ENCODE measurements around the gene SNX32.

SNX32 gene

GRCh38 chr11:65858681-65859087 lies 24.9 kb downstream of the SNX32 start:
- Histone ChIP-seq H2AFZ (ENCODE audit: low read length) (peak overlapping the region; percentile 90), H3F3A (ENCODE audit: insufficient read depth, low read length) (peaks cover 53% of the 10 kb centered on the region), H3K27me3 (replicated peaks; ENCODE audit: insufficient read depth, low read length) (no peaks in the 10 kb centered on the region), H3K36me3 (replicated peaks; ENCODE audit: insufficient read depth, low read length) (peaks cover 29% of the 10 kb centered on the region), H3K4me1 (ENCODE audit: low read length) (peaks cover 16% of the 10 kb centered on the region), H3K27ac (ENCODE audit: low read length) (peak overlapping the region; percentile 86; the same call in 1 of the 2 replicates), H3K79me2 (ENCODE audit: low read length) (peaks cover 70% of the 10 kb centered on the region), H3K9me3 (replicated peaks; ENCODE audit: insufficient read depth, low read length) (no peaks in the 10 kb centered on the region), H4K20me1 (ENCODE audit: insufficient read depth, low read length) (peaks cover 28% of the 10 kb centered on the region), H3K4me2 (ENCODE audit: low read depth, low read length) (peak overlapping the region; percentile 96), H3K4me3 (ENCODE audit: low read length) (peak overlapping the region; percentile 99), H3K9ac (ENCODE audit: low read length) (peak overlapping the region; percentile 93; the same call in 1 of the 2 replicates), H3K9me2 (replicated peaks; ENCODE audit: insufficient read depth, low read length) (no peaks in the 10 kb centered on the region)
- no peak for DNase-seq
- TF ChIP-seq EZH2phosphoT487 (IDR thresholded peaks at IDR 0.05; ENCODE audit: low read length) (no peak), CTCF (IDR thresholded peaks at IDR 0.05; ENCODE audit: low read length) (no peak), EZH2 (optimal IDR thresholded peaks at IDR 0.05; ENCODE audit: low read depth, low read length) (no peak)

GRCh38 chr11:65859095-65859811 lies 25.5 kb downstream of the SNX32 start:
- H3K79me2 ChIP-seq (ENCODE audit: low read length) = peaks cover 65% of the 10 kb centered on the region
- peaks cover 25% of the 10 kb centered on the region for H4K20me1 ChIP-seq (ENCODE audit: insufficient read depth, low read length)
- TF ChIP-seq CTCF (IDR thresholded peaks at IDR 0.05; ENCODE audit: low read length) (peak; percentile 12; the same call in 1 of the 2 replicates), EZH2 (optimal IDR thresholded peaks at IDR 0.05; ENCODE audit: low read depth, low read length) (no peak)
- H3F3A ChIP-seq (ENCODE audit: insufficient read depth, low read length) = peaks cover 47% of the 10 kb centered on the region
- no peaks in the 10 kb centered on the region for H3K27me3 ChIP-seq (replicated peaks; ENCODE audit: insufficient read depth, low read length)
- H3K27ac ChIP-seq (ENCODE audit: low read length) = peak overlapping the region; percentile 86
- H2AFZ ChIP-seq (ENCODE audit: low read length) = peak overlapping the region; percentile 90
- no peaks in the 10 kb centered on the region for H3K9me3 ChIP-seq (replicated peaks; ENCODE audit: insufficient read depth, low read length)
- H3K9me2 ChIP-seq (replicated peaks; ENCODE audit: insufficient read depth, low read length) = no peaks in the 10 kb centered on the region
- peaks cover 23% of the 10 kb centered on the region for H3K36me3 ChIP-seq (replicated peaks; ENCODE audit: insufficient read depth, low read length)
- peak overlapping the region; percentile 96 for H3K4me2 ChIP-seq (ENCODE audit: low read depth, low read length)
- peak overlapping the region; percentile 93 for H3K9ac ChIP-seq (ENCODE audit: low read length)
- DNase-seq = peak; percentile 99
- peak overlapping the region; percentile 99 for H3K4me3 ChIP-seq (ENCODE audit: low read length)
- peaks cover 16% of the 10 kb centered on the region for H3K4me1 ChIP-seq (ENCODE audit: low read length)

GRCh38 chr11:65859812-65860277 lies 26.1 kb downstream of the SNX32 start:
- peaks cover 42% of the 10 kb centered on the region for H3F3A ChIP-seq (ENCODE audit: insufficient read depth, low read length)
- peak overlapping the region; percentile 93 for H3K9ac ChIP-seq (ENCODE audit: low read length)
- H3K4me1 ChIP-seq (ENCODE audit: low read length) = peaks cover 16% of the 10 kb centered on the region
- peaks cover 59% of the 10 kb centered on the region for H3K79me2 ChIP-seq (ENCODE audit: low read length)
- H3K9me3 ChIP-seq (replicated peaks; ENCODE audit: insufficient read depth, low read length) = no peaks in the 10 kb centered on the region
- peaks cover 17% of the 10 kb centered on the region for H3K36me3 ChIP-seq (replicated peaks; ENCODE audit: insufficient read depth, low read length)
- H3K27me3 ChIP-seq (replicated peaks; ENCODE audit: insufficient read depth, low read length) = no peaks in the 10 kb centered on the region
- peak overlapping the region; percentile 86 for H3K27ac ChIP-seq (ENCODE audit: low read length)
- peak overlapping the region; percentile 67 for H2AFZ ChIP-seq (ENCODE audit: low read length)
- TF ChIP-seq EZH2 (optimal IDR thresholded peaks at IDR 0.05; ENCODE audit: low read depth, low read length) (no peak), CTCF (IDR thresholded peaks at IDR 0.05; ENCODE audit: low read length) (no peak), EZH2phosphoT487 (IDR thresholded peaks at IDR 0.05; ENCODE audit: low read length) (no peak)
- peaks cover 20% of the 10 kb centered on the region for H4K20me1 ChIP-seq (ENCODE audit: insufficient read depth, low read length)
- peak; percentile 55 for DNase-seq
- H3K9me2 ChIP-seq (replicated peaks; ENCODE audit: insufficient read depth, low read length) = no peaks in the 10 kb centered on the region
- H3K4me3 ChIP-seq (ENCODE audit: low read length) = peak overlapping the region; percentile 99
- peak overlapping the region; percentile 96 for H3K4me2 ChIP-seq (ENCODE audit: low read depth, low read length)
